Measurements from ENCODE around the gene CCDC68. TPM values are rescaled to one million over a fixed set of nuclear protein-coding genes. Genes with fewer than 3 reads are reported as not detected.

Gene CCDC68
- total and polyA plus RNA-seq, 9 donors: 0.39 to 3.3 (median 0.58) TPM

GRCh38 chr18:54881229-54881768, 78.0 kb downstream of the CCDC68 start:
- Histone ChIP-seq H3K4me3 (ENCODE audit: low read length) (no peak overlapping the region), H3K4me1 (ENCODE audit: control insufficient read depth, insufficient read depth, low read length) (no peaks in the 10 kb centered on the region), H3K36me3 (ENCODE audit: control insufficient read depth, insufficient read depth, low read length) (no peaks in the 10 kb centered on the region), H3K27me3 (ENCODE audit: control insufficient read depth, insufficient read depth, low read length) (no peaks in the 10 kb centered on the region), H3K27ac (ENCODE audit: low read length) (no peak overlapping the region), H3K9me3 (replicated peaks; ENCODE audit: control insufficient read depth, low read depth, low read length) (no peaks in the 10 kb centered on the region)
- no peak for DNase-seq
- 60% methylated on average over 3 of the region's 6 CpGs for WGBS (ENCODE audit: insufficient coverage)

GRCh38 chr18:54880395-54881105, 78.7 kb downstream of the CCDC68 start:
- DNase-seq: peak; percentile 18
- Histone ChIP-seq H3K4me1 (ENCODE audit: control insufficient read depth, insufficient read depth, low read length) (no peaks in the 10 kb centered on the region), H3K27me3 (ENCODE audit: control insufficient read depth, insufficient read depth, low read length) (no peaks in the 10 kb centered on the region), H3K27ac (ENCODE audit: low read length) (no peak overlapping the region), H3K36me3 (ENCODE audit: control insufficient read depth, insufficient read depth, low read length) (no peaks in the 10 kb centered on the region), H3K9me3 (replicated peaks; ENCODE audit: control insufficient read depth, low read depth, low read length) (no peaks in the 10 kb centered on the region), H3K4me3 (ENCODE audit: low read length) (no peak overlapping the region)
- 0% methylated on average over 1 of the region's 5 CpGs for WGBS (ENCODE audit: insufficient coverage)

GRCh38 chr18:54879691-54880090, 79.6 kb downstream of the CCDC68 start:
- Histone ChIP-seq H3K4me3 (ENCODE audit: low read length) (no peak overlapping the region), H3K9me3 (replicated peaks; ENCODE audit: control insufficient read depth, low read depth, low read length) (no peaks in the 10 kb centered on the region), H3K4me1 (ENCODE audit: control insufficient read depth, insufficient read depth, low read length) (no peaks in the 10 kb centered on the region), H3K27me3 (ENCODE audit: control insufficient read depth, insufficient read depth, low read length) (no peaks in the 10 kb centered on the region), H3K27ac (ENCODE audit: low read length) (no peak overlapping the region), H3K36me3 (ENCODE audit: control insufficient read depth, insufficient read depth, low read length) (no peaks in the 10 kb centered on the region)
- WGBS (ENCODE audit: insufficient coverage): 83% methylated on average over 1 of the region's 4 CpGs
- DNase-seq: no peak

- Histone ChIP-seq H3K4me3 (ENCODE audit: low read length) (no peak overlapping the region), H3K27ac (ENCODE audit: low read length) (no peak overlapping the region), H3K4me1 (ENCODE audit: control insufficient read depth, insufficient read depth, low read length) (no peaks in the 10 kb centered on the region), H3K36me3 (ENCODE audit: control insufficient read depth, insufficient read depth, low read length) (no peaks in the 10 kb centered on the region), H3K9me3 (replicated peaks; ENCODE audit: control insufficient read depth, low read depth, low read length) (no peaks in the 10 kb centered on the region), H3K27me3 (ENCODE audit: control insufficient read depth, insufficient read depth, low read length) (no peaks in the 10 kb centered on the region)
- DNase-seq: no peak
- no CpG with 5 or more reads among the region's 3 CpGs for WGBS (ENCODE audit: insufficient coverage)
Observed at GRCh38 chr18:54878659-54879358, 80.5 kb downstream of the CCDC68 start.

GRCh38 chr18:54878159-54878622, 81.1 kb downstream of the CCDC68 start:
- no peaks in the 10 kb centered on the region for H3K36me3 ChIP-seq (ENCODE audit: control insufficient read depth, insufficient read depth, low read length)
- no CpG with 5 or more reads among the region's 2 CpGs for WGBS (ENCODE audit: insufficient coverage)
- no peak for DNase-seq
- H3K4me3 ChIP-seq (ENCODE audit: low read length): no peak overlapping the region
- no peaks in the 10 kb centered on the region for H3K27me3 ChIP-seq (ENCODE audit: control insufficient read depth, insufficient read depth, low read length)
- H3K4me1 ChIP-seq (ENCODE audit: control insufficient read depth, insufficient read depth, low read length): no peaks in the 10 kb centered on the region
- H3K27ac ChIP-seq (ENCODE audit: low read length): no peak overlapping the region
- no peaks in the 10 kb centered on the region for H3K9me3 ChIP-seq (replicated peaks; ENCODE audit: control insufficient read depth, low read depth, low read length)

- H3K4me3 ChIP-seq (ENCODE audit: low read length): no peak overlapping the region
- WGBS (ENCODE audit: insufficient coverage): no CpG with 5 or more reads among the region's 1 CpG
- H3K4me1 ChIP-seq (ENCODE audit: control insufficient read depth, insufficient read depth, low read length): no peaks in the 10 kb centered on the region
- DNase-seq: no peak
- H3K9me3 ChIP-seq (replicated peaks; ENCODE audit: control insufficient read depth, low read depth, low read length): no peaks in the 10 kb centered on the region
- no peaks in the 10 kb centered on the region for H3K36me3 ChIP-seq (ENCODE audit: control insufficient read depth, insufficient read depth, low read length)
- H3K27me3 ChIP-seq (ENCODE audit: control insufficient read depth, insufficient read depth, low read length): no peaks in the 10 kb centered on the region
- no peak overlapping the region for H3K27ac ChIP-seq (ENCODE audit: low read length)
Observed at GRCh38 chr18:54877076-54877475, 82.2 kb downstream of the CCDC68 start.

- Histone ChIP-seq H3K4me1 (ENCODE audit: control insufficient read depth, insufficient read depth, low read length) (no peaks in the 10 kb centered on the region), H3K36me3 (ENCODE audit: control insufficient read depth, insufficient read depth, low read length) (no peaks in the 10 kb centered on the region), H3K27me3 (ENCODE audit: control insufficient read depth, insufficient read depth, low read length) (no peaks in the 10 kb centered on the region), H3K4me3 (ENCODE audit: low read length) (no peak overlapping the region), H3K9me3 (replicated peaks; ENCODE audit: control insufficient read depth, low read depth, low read length) (no peaks in the 10 kb centered on the region), H3K27ac (ENCODE audit: low read length) (no peak overlapping the region)
- no peak for DNase-seq
- 85% methylated on average over 2 of the region's 3 CpGs for WGBS (ENCODE audit: insufficient coverage)
Observed at GRCh38 chr18:54875063-54875462, 84.2 kb downstream of the CCDC68 start.

GRCh38 chr18:54873884-54874255, 85.4 kb downstream of the CCDC68 start:
- Histone ChIP-seq H3K4me1 (ENCODE audit: control insufficient read depth, insufficient read depth, low read length) (no peaks in the 10 kb centered on the region), H3K4me3 (ENCODE audit: low read length) (no peak overlapping the region), H3K27me3 (ENCODE audit: control insufficient read depth, insufficient read depth, low read length) (no peaks in the 10 kb centered on the region), H3K27ac (ENCODE audit: low read length) (no peak overlapping the region), H3K9me3 (replicated peaks; ENCODE audit: control insufficient read depth, low read depth, low read length) (no peaks in the 10 kb centered on the region), H3K36me3 (ENCODE audit: control insufficient read depth, insufficient read depth, low read length) (no peaks in the 10 kb centered on the region)
- DNase-seq: no peak
- no CpG with 5 or more reads among the region's 2 CpGs for WGBS (ENCODE audit: insufficient coverage)

- DNase-seq: no peak
- Histone ChIP-seq H3K4me1 (ENCODE audit: control insufficient read depth, insufficient read depth, low read length) (no peaks in the 10 kb centered on the region), H3K27me3 (ENCODE audit: control insufficient read depth, insufficient read depth, low read length) (no peaks in the 10 kb centered on the region), H3K27ac (ENCODE audit: low read length) (no peak overlapping the region), H3K9me3 (replicated peaks; ENCODE audit: control insufficient read depth, low read depth, low read length) (no peaks in the 10 kb centered on the region), H3K4me3 (ENCODE audit: low read length) (no peak overlapping the region), H3K36me3 (ENCODE audit: control insufficient read depth, insufficient read depth, low read length) (no peaks in the 10 kb centered on the region)
- no CpG with 5 or more reads among the region's 1 CpG for WGBS (ENCODE audit: insufficient coverage)
Observed at GRCh38 chr18:54872681-54873080, 86.6 kb downstream of the CCDC68 start.

GRCh38 chr18:54871231-54871630, 88.0 kb downstream of the CCDC68 start:
- Histone ChIP-seq H3K36me3 (ENCODE audit: control insufficient read depth, insufficient read depth, low read length) (no peaks in the 10 kb centered on the region), H3K4me3 (ENCODE audit: low read length) (no peak overlapping the region), H3K4me1 (ENCODE audit: control insufficient read depth, insufficient read depth, low read length) (no peaks in the 10 kb centered on the region), H3K27ac (ENCODE audit: low read length) (no peak overlapping the region), H3K27me3 (ENCODE audit: control insufficient read depth, insufficient read depth, low read length) (no peaks in the 10 kb centered on the region), H3K9me3 (replicated peaks; ENCODE audit: control insufficient read depth, low read depth, low read length) (no peaks in the 10 kb centered on the region)
- WGBS (ENCODE audit: insufficient coverage): 81% methylated on average over 3 of the region's 6 CpGs
- no peak for DNase-seq

All from muscle of leg (tissue), 11 donors.